Measurements from ENCODE around the gene CRLF2. TPM values are rescaled to one million over a fixed set of nuclear protein-coding genes. Genes with fewer than 3 reads are reported as not detected.

Gene CRLF2
- total and polyA plus RNA-seq, 10 of the 15 experiments (the other 5 are each of a cell fraction or from before 2014, with no cell fraction given) = 2.7 to 7.2 (median 4.5) TPM

DNA sequence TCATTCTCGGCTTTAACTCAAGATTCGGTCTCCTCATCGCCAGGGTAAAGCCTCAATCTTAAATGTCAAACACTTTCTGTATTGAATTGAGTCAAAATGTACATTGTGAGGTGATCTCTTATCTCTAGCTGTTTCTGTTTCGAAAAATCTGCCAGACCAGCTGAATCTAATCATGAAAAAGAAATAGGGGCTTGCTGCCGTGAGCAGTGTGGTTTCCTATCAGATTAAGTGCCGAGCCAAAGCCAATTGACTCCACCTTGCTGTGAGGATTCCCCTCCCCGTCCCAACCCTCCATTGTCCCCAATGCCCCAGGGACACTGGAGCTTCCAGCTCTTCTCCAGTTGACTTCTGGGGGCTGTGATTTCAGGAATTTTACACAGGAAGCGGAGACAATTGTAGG, 12.5 kb upstream of the CRLF2 start (continued):
- TF ChIP-seq, protein P1, sequence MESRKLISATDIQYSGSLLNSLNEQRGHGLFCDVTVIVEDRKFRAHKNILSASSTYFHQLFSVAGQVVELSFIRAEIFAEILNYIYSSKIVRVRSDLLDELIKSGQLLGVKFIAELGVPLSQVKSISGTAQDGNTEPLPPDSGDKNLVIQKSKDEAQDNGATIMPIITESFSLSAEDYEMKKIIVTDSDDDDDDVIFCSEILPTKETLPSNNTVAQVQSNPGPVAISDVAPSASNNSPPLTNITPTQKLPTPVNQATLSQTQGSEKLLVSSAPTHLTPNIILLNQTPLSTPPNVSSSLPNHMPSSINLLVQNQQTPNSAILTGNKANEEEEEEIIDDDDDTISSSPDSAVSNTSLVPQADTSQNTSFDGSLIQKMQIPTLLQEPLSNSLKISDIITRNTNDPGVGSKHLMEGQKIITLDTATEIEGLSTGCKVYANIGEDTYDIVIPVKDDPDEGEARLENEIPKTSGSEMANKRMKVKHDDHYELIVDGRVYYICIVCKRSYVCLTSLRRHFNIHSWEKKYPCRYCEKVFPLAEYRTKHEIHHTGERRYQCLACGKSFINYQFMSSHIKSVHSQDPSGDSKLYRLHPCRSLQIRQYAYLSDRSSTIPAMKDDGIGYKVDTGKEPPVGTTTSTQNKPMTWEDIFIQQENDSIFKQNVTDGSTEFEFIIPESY (IDR thresholded peaks at IDR 0.05) = no peak
- no peak for TF ChIP-seq SMARCA5 (IDR thresholded peaks at IDR 0.05)
- TF ChIP-seq CEBPB (IDR thresholded peaks at IDR 0.05; ENCODE audit: borderline replicate concordance in 1 of 2, low read depth in 2 of 2, low read length in 2 of 2) = no peak
- no peak for TF ChIP-seq CHD2 (IDR thresholded peaks at IDR 0.05; ENCODE audit: borderline replicate concordance, low read depth, low read length)
- TF ChIP-seq NFIC (IDR thresholded peaks at IDR 0.05; ENCODE audit: low read depth, low read length) = no peak; the same call in 1 of the 2 replicates
- TF ChIP-seq KLF5 (IDR thresholded peaks at IDR 0.05; ENCODE audit: partially characterized antibody) = no peak
- TF ChIP-seq MEF2A (IDR thresholded peaks at IDR 0.05; ENCODE audit: insufficient read depth, low read depth, low read length) = no peak
- no peak for TF ChIP-seq REST (IDR thresholded peaks at IDR 0.05; ENCODE audit: low read depth, low read length)
- no peak for TF ChIP-seq NFYB (IDR thresholded peaks at IDR 0.05; ENCODE audit: insufficient read depth, low read depth, low read length)
- TF ChIP-seq KDM1A (IDR thresholded peaks at IDR 0.05; ENCODE audit: borderline replicate concordance) = no peak
- no peak for TF ChIP-seq KAT2A (conservative IDR thresholded peaks at IDR 0.05; ENCODE audit: control insufficient read depth, low read depth, low read length)
- no peak for TF ChIP-seq SUPT20H (IDR thresholded peaks at IDR 0.05; ENCODE audit: borderline replicate concordance, control insufficient read depth, low read depth, low read length)
- TF ChIP-seq, protein P2, sequence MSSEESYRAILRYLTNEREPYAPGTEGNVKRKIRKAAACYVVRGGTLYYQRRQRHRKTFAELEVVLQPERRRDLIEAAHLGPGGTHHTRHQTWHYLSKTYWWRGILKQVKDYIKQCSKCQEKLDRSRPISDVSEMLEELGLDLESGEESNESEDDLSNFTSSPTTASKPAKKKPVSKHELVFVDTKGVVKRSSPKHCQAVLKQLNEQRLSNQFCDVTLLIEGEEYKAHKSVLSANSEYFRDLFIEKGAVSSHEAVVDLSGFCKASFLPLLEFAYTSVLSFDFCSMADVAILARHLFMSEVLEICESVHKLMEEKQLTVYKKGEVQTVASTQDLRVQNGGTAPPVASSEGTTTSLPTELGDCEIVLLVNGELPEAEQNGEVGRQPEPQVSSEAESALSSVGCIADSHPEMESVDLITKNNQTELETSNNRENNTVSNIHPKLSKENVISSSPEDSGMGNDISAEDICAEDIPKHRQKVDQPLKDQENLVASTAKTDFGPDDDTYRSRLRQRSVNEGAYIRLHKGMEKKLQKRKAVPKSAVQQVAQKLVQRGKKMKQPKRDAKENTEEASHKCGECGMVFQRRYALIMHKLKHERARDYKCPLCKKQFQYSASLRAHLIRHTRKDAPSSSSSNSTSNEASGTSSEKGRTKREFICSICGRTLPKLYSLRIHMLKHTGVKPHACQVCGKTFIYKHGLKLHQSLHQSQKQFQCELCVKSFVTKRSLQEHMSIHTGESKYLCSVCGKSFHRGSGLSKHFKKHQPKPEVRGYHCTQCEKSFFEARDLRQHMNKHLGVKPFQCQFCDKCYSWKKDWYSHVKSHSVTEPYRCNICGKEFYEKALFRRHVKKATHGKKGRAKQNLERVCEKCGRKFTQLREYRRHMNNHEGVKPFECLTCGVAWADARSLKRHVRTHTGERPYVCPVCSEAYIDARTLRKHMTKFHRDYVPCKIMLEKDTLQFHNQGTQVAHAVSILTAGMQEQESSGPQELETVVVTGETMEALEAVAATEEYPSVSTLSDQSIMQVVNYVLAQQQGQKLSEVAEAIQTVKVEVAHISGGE (CRISPR knock-in tag; IDR thresholded peaks at IDR 0.05) = no peak
- TF ChIP-seq E2F8 (IDR thresholded peaks at IDR 0.05; ENCODE audit: low read depth, partially characterized antibody) = no peak
- no peak for TF ChIP-seq HCFC1 (IDR thresholded peaks at IDR 0.05; ENCODE audit: low read length)
- TF ChIP-seq PML (IDR thresholded peaks at IDR 0.05; ENCODE audit: low read length) = no peak
- no peak for TF ChIP-seq MEF2B (IDR thresholded peaks at IDR 0.05; ENCODE audit: partially characterized antibody, poor library complexity, severe bottlenecking)
- no peak for TF ChIP-seq STAT3 (IDR thresholded peaks at IDR 0.05; ENCODE audit: low read depth, low read length)
- TF ChIP-seq JUND (IDR thresholded peaks at IDR 0.05; ENCODE audit: low read depth, low read length) = no peak

All from GM12878 (cell line).